ENCODE data around the gene GNB1L.

Gene GNB1L

GRCh38 chr22:19821523-19822300 is 33.0 kb downstream of the GNB1L start:
- DNase-seq: no peak

GRCh38 chr22:19820880-19821522 is 33.7 kb downstream of the GNB1L start:
- DNase-seq: no peak

- DNase-seq: no peak
Observed at GRCh38 chr22:19819911-19820879, 34.5 kb downstream of the GNB1L start.

GRCh38 chr22:19819208-19819910 is 35.3 kb downstream of the GNB1L start:
- DNase-seq: no peak

GRCh38 chr22:19818324-19819207 is 36.1 kb downstream of the GNB1L start:
- DNase-seq: no peak

GRCh38 chr22:19816372-19817119 is 38.1 kb downstream of the GNB1L start:
- no peak for DNase-seq

GRCh38 chr22:19815823-19816290 is 38.8 kb downstream of the GNB1L start:
- DNase-seq: no peak

- DNase-seq: no peak
Observed at GRCh38 chr22:19815093-19815822, 39.4 kb downstream of the GNB1L start.

- no peak for DNase-seq
Observed at GRCh38 chr22:19814428-19814827, 40.2 kb downstream of the GNB1L start.

GRCh38 chr22:19812910-19813309 is 41.8 kb downstream of the GNB1L start:
- DNase-seq: no peak

GRCh38 chr22:19811811-19812771 is 42.6 kb downstream of the GNB1L start:
- DNase-seq: no peak

GRCh38 chr22:19811211-19811621 is 43.5 kb downstream of the GNB1L start:
- DNase-seq: no peak

- DNase-seq: no peak
Observed at GRCh38 chr22:19810381-19811201, 44.1 kb downstream of the GNB1L start.

- no peak for DNase-seq
Observed at GRCh38 chr22:19809741-19810140, 44.9 kb downstream of the GNB1L start.

GRCh38 chr22:19808873-19809478 is 45.7 kb downstream of the GNB1L start:
- no peak for DNase-seq

- DNase-seq: no peak
Observed at GRCh38 chr22:19807914-19808872, 46.5 kb downstream of the GNB1L start.
